SHP77 treated with DMSO at 0.1 percent for 48 hours (cell line): ENCODE data around the gene SCLY.

Source experiments
- DNase-seq: peaks from one replicate; lab custom pipeline; 2025; lab: John Stamatoyannopoulos, UW

SCLY gene

GRCh38 chr2:238069877-238070276, 9.1 kb downstream of the SCLY start:
- DNase-seq: no peak

GRCh38 chr2:238075397-238075796, 14.6 kb downstream of the SCLY start:
- DNase-seq: no peak

GRCh38 chr2:238077292-238077691, 16.5 kb downstream of the SCLY start:
- no peak for DNase-seq

- no peak for DNase-seq
Measured at GRCh38 chr2:238079874-238080327, 19.1 kb downstream of the SCLY start.

- no peak for DNase-seq
Measured at GRCh38 chr2:238080518-238080917, 19.7 kb downstream of the SCLY start.

- DNase-seq: no peak
Measured at GRCh38 chr2:238081150-238081549, 20.3 kb downstream of the SCLY start.

- DNase-seq: no peak
Measured at GRCh38 chr2:238081561-238081960, 20.8 kb downstream of the SCLY start.

GRCh38 chr2:238082151-238082550, 21.4 kb downstream of the SCLY start:
- DNase-seq: no peak

GRCh38 chr2:238082827-238083226, 22.0 kb downstream of the SCLY start:
- no peak for DNase-seq

GRCh38 chr2:238083919-238084318, 23.1 kb downstream of the SCLY start:
- DNase-seq: no peak

- DNase-seq: no peak
Measured at GRCh38 chr2:238084761-238085160, 24.0 kb downstream of the SCLY start.

- no peak for DNase-seq
Measured at GRCh38 chr2:238085899-238086298, 25.1 kb downstream of the SCLY start.

- no peak for DNase-seq
Measured at GRCh38 chr2:238087211-238087610, 26.4 kb downstream of the SCLY start.

- DNase-seq: no peak
Measured at GRCh38 chr2:238090887-238091286, 30.1 kb downstream of the SCLY start.

- no peak for DNase-seq
Measured at GRCh38 chr2:238091436-238092060, 30.7 kb downstream of the SCLY start.

GRCh38 chr2:238092486-238093035, 31.8 kb downstream of the SCLY start:
- no peak for DNase-seq

GRCh38 chr2:238093181-238094140, 32.7 kb downstream of the SCLY start:
- no peak for DNase-seq

GRCh38 chr2:238094438-238095022, 33.7 kb downstream of the SCLY start:
- DNase-seq: no peak

- no peak for DNase-seq
Measured at GRCh38 chr2:238095143-238095542, 34.3 kb downstream of the SCLY start.

GRCh38 chr2:238096311-238097011, 35.7 kb downstream of the SCLY start:
- no peak for DNase-seq

- DNase-seq: no peak
Measured at GRCh38 chr2:238097201-238097987, 36.6 kb downstream of the SCLY start.
